PC-9 (cell line): ENCODE measurements around the gene RGS13. TPM values are rescaled to one million over a fixed set of nuclear protein-coding genes. Genes with fewer than 3 reads are reported as not detected.

Source experiments
- BruUV-seq: library from RNA; stranded (reverse); fragments of 400-500 nt; replicated peaks from 2 replicates; lab custom pipeline; 2021; lab: Mats Ljungman, UMichigan
- CTCF ChIA-PET: fragments of 300-600 bp; sonication (Branson Sonifier 250); formaldehyde crosslinking; loops from one replicate; lab custom pipeline; 2022; ENCODE audit warnings: antibody characterized with exemption; lab: Charles Lee
- POLR2A ChIA-PET: fragments of 300-600 bp; sonication (Branson Sonifier 250); formaldehyde crosslinking; loops from one replicate; lab custom pipeline; 2022; ENCODE audit warnings: antibody characterized with exemption; ENCODE audit not compliant: unreplicated experiment; lab: Charles Lee
- DNase-seq, 2 experiments: peaks; one replicate each; pipeline versions ENCODE4 v3.0.0 to v3.0.0-alpha.2; 2015 to 2022; ENCODE audit warnings: mixed read lengths in 1 of 2
- H2AFZ ChIP-seq: fragments of 200-600 bp; sonication (generic); 2 replicates; pipeline ENCODE4 v1.8.1; 2017; ENCODE audit warnings: antibody characterized with exemption
- H3F3A ChIP-seq: fragments of 200-600 bp; sonication (generic); 2 replicates; pipeline ENCODE4 v1.8.1; 2017; ENCODE audit warnings: antibody characterized with exemption, mild to moderate bottlenecking, low read depth; ENCODE audit not compliant: insufficient read depth
- H3K27ac ChIP-seq: fragments of 200-600 bp; sonication (generic); 2 replicates; pipeline ENCODE4 v1.6.1; 2016; ENCODE audit warnings: mixed run types
- H3K27me3 ChIP-seq: fragments of 200-600 bp; sonication (generic); 2 replicates; pipeline ENCODE4 v1.6.1; 2016; ENCODE audit warnings: low read depth, mixed run types; ENCODE audit not compliant: insufficient read depth
- H3K36me3 ChIP-seq: fragments of 200-600 bp; sonication (generic); 2 replicates; pipeline ENCODE4 v1.6.1; 2016; ENCODE audit warnings: low read depth, mixed run types
- H3K4me1 ChIP-seq: fragments of 200-600 bp; sonication (generic); replicated peaks from 2 replicates; pipeline ENCODE4 v1.6.1; 2016; ENCODE audit warnings: mixed run types; ENCODE audit not compliant: insufficient read depth
- H3K4me2 ChIP-seq: fragments of 200-600 bp; sonication (generic); 2 replicates; pipeline ENCODE4 v1.6.1; 2017; ENCODE audit warnings: mixed run types
- H3K4me3 ChIP-seq: fragments of 200-600 bp; sonication (generic); 2 replicates; pipeline ENCODE4 v1.6.1; 2016; ENCODE audit warnings: mixed run types
- H3K79me2 ChIP-seq: fragments of 200-600 bp; sonication (generic); 2 replicates; pipeline ENCODE4 v1.6.1; 2017; ENCODE audit warnings: low read depth, mixed run types
- H3K9me2 ChIP-seq: fragments of 200-600 bp; sonication (generic); 2 replicates; pipeline ENCODE4 v1.8.1; 2017; ENCODE audit warnings: mild to moderate bottlenecking; ENCODE audit not compliant: insufficient read depth
- H3K9me3 ChIP-seq: fragments of 200-600 bp; sonication (generic); 2 replicates; pipeline ENCODE4 v1.8.1; 2016; ENCODE audit warnings: low read depth; ENCODE audit not compliant: insufficient read depth
- H4K20me1 ChIP-seq: fragments of 200-600 bp; sonication (generic); 2 replicates; pipeline ENCODE4 v1.8.1; 2017; ENCODE audit not compliant: insufficient read depth
- CTCF ChIP-seq: fragments of 200-600 bp; sonication (generic); conservative IDR thresholded peaks from 2 replicates; pipeline ENCODE4 v1.6.1; 2017; ENCODE audit warnings: mixed run types, antibody characterized with exemption, mild to moderate bottlenecking, moderate library complexity
- EZH2 ChIP-seq: fragments of 200-600 bp; sonication (generic); IDR thresholded peaks from 2 replicates; pipeline ENCODE4 v1.8.0; 2017; ENCODE audit warnings: antibody characterized with exemption, low read depth
- intact Hi-C: fragments of 100-400 bp; cut with micrococcal nuclease; formaldehyde crosslinking; loops from one replicate; pipeline ENCODE4 v1.10.0; 2022; ENCODE audit not compliant: unreplicated experiment
- total RNA-seq: library from RNA; stranded (reverse); gene quantifications from 2 replicates; pipeline ENCODE4 v1.2.3, GENCODE V29; 2021

The RGS13 gene
- total RNA-seq, 1 experiment from 2014 or later: not detected

GRCh38 chr1:192589813-192590212, 46.1 kb upstream of the RGS13 start:
- H4K20me1 ChIP-seq: no peaks in the 10 kb centered on the region
- no peaks in the 10 kb centered on the region for H3K36me3 ChIP-seq
- no peak overlapping the region for H3K27ac ChIP-seq
- H3K4me2 ChIP-seq: no peak overlapping the region
- BruUV-seq: no TSS peak
- no peaks in the 10 kb centered on the region for H3K4me1 ChIP-seq
- intact Hi-C loops: loop anchor here (10.0 kb wide), 1 partner anchor 445 kb away; no protein-coding TSS in a partner anchor
- no peak overlapping the region for H2AFZ ChIP-seq
- ChIA-PET CTCF (no interaction called here), POLR2A (interaction anchor here (0.7 kb wide), 1 partner anchor 1756 kb away, joined by 3 read pairs; no protein-coding TSS in a partner anchor)
- no peaks in the 10 kb centered on the region for H3K79me2 ChIP-seq
- DNase-seq: no peak
- H3K9me2 ChIP-seq: no peaks in the 10 kb centered on the region
- H3K4me3 ChIP-seq: no peak overlapping the region
- H3K27me3 ChIP-seq: no peaks in the 10 kb centered on the region
- H3K9me3 ChIP-seq: no peaks in the 10 kb centered on the region
- H3F3A ChIP-seq: no peaks in the 10 kb centered on the region
- TF ChIP-seq CTCF: no peak
- no peak for TF ChIP-seq EZH2

GRCh38 chr1:192592517-192592916, 43.4 kb upstream of the RGS13 start:
- no peaks in the 10 kb centered on the region for H3K36me3 ChIP-seq
- no peaks in the 10 kb centered on the region for H3K27me3 ChIP-seq
- no peak for DNase-seq
- no peaks in the 10 kb centered on the region for H3F3A ChIP-seq
- H3K79me2 ChIP-seq: no peaks in the 10 kb centered on the region
- ChIA-PET CTCF (no interaction called here), POLR2A (no interaction called here)
- no peaks in the 10 kb centered on the region for H4K20me1 ChIP-seq
- H3K4me1 ChIP-seq: no peaks in the 10 kb centered on the region
- no TSS peak for BruUV-seq
- no peak overlapping the region; the same call in 1 of the 2 replicates for H2AFZ ChIP-seq
- H3K9me2 ChIP-seq: no peaks in the 10 kb centered on the region
- no peak overlapping the region for H3K4me3 ChIP-seq
- H3K9me3 ChIP-seq: no peaks in the 10 kb centered on the region
- intact Hi-C loops: no loop called here
- H3K27ac ChIP-seq: no peak overlapping the region
- no peak overlapping the region for H3K4me2 ChIP-seq
- TF ChIP-seq CTCF: no peak
- TF ChIP-seq EZH2: no peak

GRCh38 chr1:192592981-192593708, 42.8 kb upstream of the RGS13 start:
- ChIA-PET POLR2A (no interaction called here), CTCF (no interaction called here)
- BruUV-seq: no TSS peak
- H4K20me1 ChIP-seq: no peaks in the 10 kb centered on the region
- no peak for DNase-seq
- no peaks in the 10 kb centered on the region for H3K4me1 ChIP-seq
- intact Hi-C loops: no loop called here
- no peaks in the 10 kb centered on the region for H3K79me2 ChIP-seq
- no peaks in the 10 kb centered on the region for H3K36me3 ChIP-seq
- H3K9me2 ChIP-seq: no peaks in the 10 kb centered on the region
- H3K27ac ChIP-seq: no peak overlapping the region
- H3K4me3 ChIP-seq: no peak overlapping the region
- H3F3A ChIP-seq: no peaks in the 10 kb centered on the region
- no peak overlapping the region; the same call in 1 of the 2 replicates for H2AFZ ChIP-seq
- H3K9me3 ChIP-seq: no peaks in the 10 kb centered on the region
- no peaks in the 10 kb centered on the region for H3K27me3 ChIP-seq
- TF ChIP-seq CTCF (no peak), EZH2 (no peak)
- H3K4me2 ChIP-seq: no peak overlapping the region
